Activated naive CD8-positive, alpha-beta T cell treated with anti-CD3 and anti-CD28 coated beads, Interleukin-2, amount 10 ng/mL, durations not matched to agents 7 days and 5 days (primary cell): ENCODE data around the gene RGS19. TPM values are rescaled to one million over a fixed set of nuclear protein-coding genes. Genes with fewer than 3 reads are reported as not detected.

ENCODE experiments used
- ATAC-seq: fragments of 150-1000 bp; cut with Tn5 transposase; one replicate; pipeline ENCODE4 v1.10.0; 2021; ENCODE audit warnings: low read depth, moderate library complexity
- POLR2A ChIA-PET: fragments of 350-600 bp; sonication (Branson Sonifier 250); formaldehyde crosslinking; loops from one replicate; lab custom pipeline; 2021; ENCODE audit warnings: antibody characterized with exemption; lab: Charles Lee
- DNase-seq: peaks from one replicate; pipeline ENCODE4 v3.0.0; 2021
- H3K27ac Mint-ChIP-seq: one replicate; pipeline ENCODE4 v1.8.0; 2022; ENCODE audit warnings: mild to moderate bottlenecking, mixed read lengths
- H3K27me3 Mint-ChIP-seq: one replicate; pipeline ENCODE4 v1.8.0; 2022; ENCODE audit warnings: mild to moderate bottlenecking, moderate library complexity, mixed read lengths
- H3K36me3 Mint-ChIP-seq: one replicate; pipeline ENCODE4 v1.8.0; 2021; ENCODE audit warnings: mild to moderate bottlenecking, mixed read lengths
- H3K4me1 Mint-ChIP-seq: one replicate; pipeline ENCODE4 v1.8.0; 2021; ENCODE audit warnings: mixed read lengths
- H3K4me3 Mint-ChIP-seq: one replicate; pipeline ENCODE4 v1.8.0; 2022; ENCODE audit warnings: mild to moderate bottlenecking, moderate library complexity, mixed read lengths
- H3K9me3 Mint-ChIP-seq: one replicate; pipeline ENCODE4 v1.8.0; 2021; ENCODE audit warnings: mixed read lengths
- total RNA-seq, 2 experiments: library from RNA; stranded (reverse); gene quantifications; one replicate each; pipeline ENCODE4 v1.2.3, GENCODE V29; 2021

RGS19 gene
- total RNA-seq, 2 experiments from 2014 or later, result 95.1 to 106 TPM

GRCh38 chr20:64104667-64105451 lies 25.5 kb upstream of the RGS19 start:
- Mint-ChIP-seq H3K36me3 (no peaks in the 10 kb centered on the region), H3K27ac (no peak overlapping the region), H3K9me3 (no peaks in the 10 kb centered on the region), H3K27me3 (peaks cover 23% of the 10 kb centered on the region), H3K4me3 (no peak overlapping the region), H3K4me1 (peaks cover 4% of the 10 kb centered on the region)
- POLR2A ChIA-PET, result interaction anchor here (0.8 kb wide), 1 partner anchor 25 kb away, joined by 3 read pairs; no protein-coding TSS in a partner anchor
- DNase-seq (no peak), ATAC-seq (no peak)

GRCh38 chr20:64103871-64104666 lies 24.8 kb upstream of the RGS19 start:
- peak overlapping the region; percentile 27 for H3K27ac Mint-ChIP-seq
- H3K27me3 Mint-ChIP-seq, result peaks cover 23% of the 10 kb centered on the region
- POLR2A ChIA-PET, result interaction anchor here (0.8 kb wide), 1 partner anchor 24 kb away, joined by 3 read pairs; no protein-coding TSS in a partner anchor
- H3K4me3 Mint-ChIP-seq, result no peak overlapping the region
- DNase-seq (no peak), ATAC-seq (no peak)
- H3K4me1 Mint-ChIP-seq, result peaks cover 6% of the 10 kb centered on the region
- no peaks in the 10 kb centered on the region for H3K9me3 Mint-ChIP-seq
- no peaks in the 10 kb centered on the region for H3K36me3 Mint-ChIP-seq

- peak; percentile 40 for DNase-seq
- ATAC-seq, result no peak
- POLR2A ChIA-PET, result no interaction called here
- Mint-ChIP-seq H3K4me1 (peaks cover 6% of the 10 kb centered on the region), H3K9me3 (no peaks in the 10 kb centered on the region), H3K27me3 (peaks cover 21% of the 10 kb centered on the region), H3K27ac (no peak overlapping the region), H3K4me3 (peak overlapping the region; percentile 68), H3K36me3 (no peaks in the 10 kb centered on the region)
Measured at GRCh38 chr20:64102647-64103354, 23.5 kb upstream of the RGS19 start.

- H3K9me3 Mint-ChIP-seq, result no peaks in the 10 kb centered on the region
- peaks cover 21% of the 10 kb centered on the region for H3K27me3 Mint-ChIP-seq
- ATAC-seq, result peak; percentile 65
- no peak overlapping the region for H3K4me3 Mint-ChIP-seq
- peaks cover 6% of the 10 kb centered on the region for H3K4me1 Mint-ChIP-seq
- peak; percentile 87 for DNase-seq
- no peak overlapping the region for H3K27ac Mint-ChIP-seq
- POLR2A ChIA-PET, result no interaction called here
- H3K36me3 Mint-ChIP-seq, result no peaks in the 10 kb centered on the region
Measured at GRCh38 chr20:64101731-64102621, 22.7 kb upstream of the RGS19 start.

- POLR2A ChIA-PET, result no interaction called here
- no peak for ATAC-seq
- no peak for DNase-seq
- Mint-ChIP-seq H3K27ac (no peak overlapping the region), H3K4me3 (no peak overlapping the region), H3K4me1 (peaks cover 6% of the 10 kb centered on the region), H3K9me3 (peaks cover 2% of the 10 kb centered on the region), H3K27me3 (peaks cover 21% of the 10 kb centered on the region), H3K36me3 (peaks cover 4% of the 10 kb centered on the region)
Measured at GRCh38 chr20:64100946-64101688, 21.8 kb upstream of the RGS19 start.

GRCh38 chr20:64100566-64100888 lies 21.2 kb upstream of the RGS19 start:
- no peak for DNase-seq
- H3K27me3 Mint-ChIP-seq, result peaks cover 21% of the 10 kb centered on the region
- no peak overlapping the region for H3K27ac Mint-ChIP-seq
- peaks cover 2% of the 10 kb centered on the region for H3K9me3 Mint-ChIP-seq
- peaks cover 4% of the 10 kb centered on the region for H3K36me3 Mint-ChIP-seq
- no peak overlapping the region for H3K4me3 Mint-ChIP-seq
- peaks cover 6% of the 10 kb centered on the region for H3K4me1 Mint-ChIP-seq
- POLR2A ChIA-PET, result no interaction called here
- no peak for ATAC-seq

- peaks cover 6% of the 10 kb centered on the region for H3K4me1 Mint-ChIP-seq
- H3K27ac Mint-ChIP-seq, result no peak overlapping the region
- H3K4me3 Mint-ChIP-seq, result no peak overlapping the region
- H3K36me3 Mint-ChIP-seq, result peaks cover 4% of the 10 kb centered on the region
- H3K9me3 Mint-ChIP-seq, result peaks cover 2% of the 10 kb centered on the region
- H3K27me3 Mint-ChIP-seq, result peaks cover 21% of the 10 kb centered on the region
- peak; percentile 38 for ATAC-seq
- no peak for DNase-seq
- POLR2A ChIA-PET, result no interaction called here
Measured at GRCh38 chr20:64099880-64100565, 20.7 kb upstream of the RGS19 start.

GRCh38 chr20:64099086-64099786 lies 19.9 kb upstream of the RGS19 start:
- peaks cover 4% of the 10 kb centered on the region for H3K36me3 Mint-ChIP-seq

GRCh38 chr20:64098471-64099013 lies 19.2 kb upstream of the RGS19 start:
- H3K27me3 Mint-ChIP-seq, result peaks cover 18% of the 10 kb centered on the region
- POLR2A ChIA-PET, result no interaction called here

More at GRCh38 chr20:64099086-64099786, 19.9 kb upstream of the RGS19 start:
- no peak for DNase-seq
- H3K27ac Mint-ChIP-seq, result no peak overlapping the region
- POLR2A ChIA-PET, result no interaction called here
- no peak for ATAC-seq
- H3K4me1 Mint-ChIP-seq, result peaks cover 6% of the 10 kb centered on the region
- peaks cover 2% of the 10 kb centered on the region for H3K9me3 Mint-ChIP-seq
- peaks cover 21% of the 10 kb centered on the region for H3K27me3 Mint-ChIP-seq
- H3K4me3 Mint-ChIP-seq, result no peak overlapping the region

GRCh38 chr20:64096535-64096934 lies 17.2 kb upstream of the RGS19 start:
- Mint-ChIP-seq H3K27me3 (peaks cover 7% of the 10 kb centered on the region), H3K9me3 (peaks cover 2% of the 10 kb centered on the region), H3K27ac (no peak overlapping the region), H3K4me1 (peaks cover 6% of the 10 kb centered on the region), H3K4me3 (no peak overlapping the region), H3K36me3 (peaks cover 4% of the 10 kb centered on the region)
- ATAC-seq, result no peak
- POLR2A ChIA-PET, result no interaction called here
- no peak for DNase-seq

More at GRCh38 chr20:64098471-64099013, 19.2 kb upstream of the RGS19 start:
- Mint-ChIP-seq H3K4me3 (no peak overlapping the region), H3K4me1 (peaks cover 6% of the 10 kb centered on the region), H3K27ac (no peak overlapping the region), H3K9me3 (peaks cover 2% of the 10 kb centered on the region), H3K36me3 (peaks cover 4% of the 10 kb centered on the region)
- ATAC-seq (no peak), DNase-seq (no peak)

GRCh38 chr20:64095927-64096326 lies 16.6 kb upstream of the RGS19 start:
- peaks cover 4% of the 10 kb centered on the region for H3K36me3 Mint-ChIP-seq
- H3K9me3 Mint-ChIP-seq, result peaks cover 2% of the 10 kb centered on the region
- no peak overlapping the region for H3K27ac Mint-ChIP-seq
- H3K4me1 Mint-ChIP-seq, result peaks cover 6% of the 10 kb centered on the region
- no peak for DNase-seq
- H3K4me3 Mint-ChIP-seq, result no peak overlapping the region
- POLR2A ChIA-PET, result no interaction called here
- peaks cover 1% of the 10 kb centered on the region for H3K27me3 Mint-ChIP-seq
- no peak for ATAC-seq
